VCaP (cell line): ENCODE data around the gene MBD2.

ENCODE experiments used
- H3K27ac ChIP-seq: fragments of 450-650 bp; 2 replicates; pipeline ENCODE4 v1.5.1; 2017
- TF ChIP-seq, protein P1 (sequence below): fragments of 450-650 bp; conservative IDR thresholded peaks from 2 replicates; pipeline ENCODE4 v1.5.1; 2017; ENCODE audit warnings: mild to moderate bottlenecking, moderate library complexity

The MBD2 gene

DNA sequence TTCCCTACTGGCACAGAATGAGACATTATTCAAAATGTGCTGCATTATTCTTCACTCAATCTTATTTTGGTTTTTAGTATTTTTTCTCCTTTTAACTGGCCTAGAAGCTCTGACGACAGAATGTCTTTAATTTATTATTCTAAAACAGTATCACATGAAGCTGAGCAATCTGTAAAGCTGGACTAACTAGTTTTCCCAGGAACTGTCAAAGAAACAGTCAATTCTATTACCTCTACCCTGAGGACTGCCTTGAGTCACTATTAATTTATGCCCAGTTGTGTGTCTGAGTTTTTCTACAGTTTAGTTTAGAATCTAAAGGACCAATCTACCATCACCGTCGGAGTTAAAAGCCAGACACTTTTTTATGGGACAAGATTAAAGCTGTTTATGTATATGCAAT lies 31.6 kb downstream of the MBD2 start:
- peak overlapping the region; percentile 10; the same call in 1 of the 2 replicates for H3K27ac ChIP-seq
- TF ChIP-seq, protein P1, sequence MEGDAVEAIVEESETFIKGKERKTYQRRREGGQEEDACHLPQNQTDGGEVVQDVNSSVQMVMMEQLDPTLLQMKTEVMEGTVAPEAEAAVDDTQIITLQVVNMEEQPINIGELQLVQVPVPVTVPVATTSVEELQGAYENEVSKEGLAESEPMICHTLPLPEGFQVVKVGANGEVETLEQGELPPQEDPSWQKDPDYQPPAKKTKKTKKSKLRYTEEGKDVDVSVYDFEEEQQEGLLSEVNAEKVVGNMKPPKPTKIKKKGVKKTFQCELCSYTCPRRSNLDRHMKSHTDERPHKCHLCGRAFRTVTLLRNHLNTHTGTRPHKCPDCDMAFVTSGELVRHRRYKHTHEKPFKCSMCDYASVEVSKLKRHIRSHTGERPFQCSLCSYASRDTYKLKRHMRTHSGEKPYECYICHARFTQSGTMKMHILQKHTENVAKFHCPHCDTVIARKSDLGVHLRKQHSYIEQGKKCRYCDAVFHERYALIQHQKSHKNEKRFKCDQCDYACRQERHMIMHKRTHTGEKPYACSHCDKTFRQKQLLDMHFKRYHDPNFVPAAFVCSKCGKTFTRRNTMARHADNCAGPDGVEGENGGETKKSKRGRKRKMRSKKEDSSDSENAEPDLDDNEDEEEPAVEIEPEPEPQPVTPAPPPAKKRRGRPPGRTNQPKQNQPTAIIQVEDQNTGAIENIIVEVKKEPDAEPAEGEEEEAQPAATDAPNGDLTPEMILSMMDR, result no peak

DNA sequence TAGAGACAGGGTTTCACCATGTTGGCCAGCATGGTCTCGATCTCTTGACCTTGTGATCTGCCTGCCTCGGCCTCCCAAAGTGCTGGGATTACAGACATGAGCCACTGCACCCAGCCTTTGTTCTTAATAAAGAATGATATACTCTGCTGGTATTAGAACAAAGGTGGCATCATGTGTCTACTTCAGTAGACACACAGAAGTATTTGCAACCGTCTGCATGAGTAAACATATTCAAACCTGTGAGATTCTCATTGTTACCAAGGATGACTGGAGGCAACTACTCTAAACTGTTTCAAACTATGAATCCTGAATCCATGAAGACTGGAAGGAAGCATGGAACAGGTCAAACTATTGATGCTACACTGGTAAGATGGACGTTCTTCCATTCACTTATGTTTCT lies 32.1 kb downstream of the MBD2 start:
- TF ChIP-seq, protein P1, result no peak
- peak overlapping the region; percentile 10; the same call in 1 of the 2 replicates for H3K27ac ChIP-seq

DNA sequence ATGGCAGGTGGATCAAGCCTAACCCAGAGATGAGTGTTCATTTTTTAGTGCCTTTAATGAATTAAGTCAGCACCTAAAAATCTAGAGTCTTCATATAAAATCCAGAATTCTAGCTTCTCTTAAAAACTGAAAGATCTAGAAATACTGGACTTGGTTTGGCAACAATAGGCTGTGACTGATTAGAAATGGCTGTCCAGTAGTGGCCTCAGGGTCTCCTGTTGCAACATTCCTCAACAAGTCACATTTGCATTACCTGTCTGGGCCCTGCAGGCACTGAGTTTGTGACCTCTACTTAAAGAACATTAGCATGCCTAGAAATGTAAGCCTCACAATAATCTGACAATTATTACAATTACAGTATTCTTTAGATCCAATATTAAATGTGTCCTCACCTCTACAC lies 33.1 kb downstream of the MBD2 start:
- no peak overlapping the region for H3K27ac ChIP-seq
- TF ChIP-seq, protein P1, result no peak

DNA sequence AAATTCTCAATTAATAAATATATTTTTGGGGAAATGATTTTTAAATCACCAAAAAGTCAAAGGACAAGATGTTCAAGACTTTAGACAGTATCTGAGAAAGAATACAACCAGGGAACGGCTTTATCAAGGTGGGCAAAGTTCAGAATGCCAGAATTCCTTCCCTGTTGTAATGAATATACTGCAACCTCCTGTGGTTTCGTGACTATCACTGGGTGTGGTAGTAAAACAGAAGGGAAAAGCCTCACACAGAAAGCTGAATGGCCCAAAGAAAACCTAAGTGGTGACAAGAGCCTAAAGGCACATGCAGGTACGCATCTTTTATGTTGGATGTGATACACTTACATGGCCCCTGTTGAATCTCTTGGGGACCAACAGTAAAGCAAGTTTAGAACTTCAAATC lies 37.1 kb downstream of the MBD2 start:
- TF ChIP-seq, protein P1, result no peak
- no peak overlapping the region for H3K27ac ChIP-seq

DNA sequence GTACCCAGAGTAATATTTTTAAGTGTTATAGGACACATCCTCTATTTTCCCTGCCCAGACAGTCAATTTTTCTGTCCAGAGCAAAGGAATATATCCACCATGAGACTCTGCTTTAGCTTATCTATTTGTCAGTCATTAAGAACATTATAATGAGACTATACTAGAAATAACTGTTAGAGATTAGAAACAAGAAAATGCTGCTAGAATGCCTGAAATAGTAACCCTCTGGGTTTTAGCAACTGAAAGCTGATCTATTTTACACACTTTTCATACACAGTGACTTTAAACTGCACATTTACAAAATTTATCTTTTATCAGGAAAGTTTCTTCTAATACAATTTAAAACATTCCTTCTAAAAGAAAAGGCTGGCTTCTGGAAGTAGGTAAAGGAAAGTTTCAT lies 39.6 kb downstream of the MBD2 start:
- TF ChIP-seq, protein P1, result no peak
- no peak overlapping the region for H3K27ac ChIP-seq

DNA sequence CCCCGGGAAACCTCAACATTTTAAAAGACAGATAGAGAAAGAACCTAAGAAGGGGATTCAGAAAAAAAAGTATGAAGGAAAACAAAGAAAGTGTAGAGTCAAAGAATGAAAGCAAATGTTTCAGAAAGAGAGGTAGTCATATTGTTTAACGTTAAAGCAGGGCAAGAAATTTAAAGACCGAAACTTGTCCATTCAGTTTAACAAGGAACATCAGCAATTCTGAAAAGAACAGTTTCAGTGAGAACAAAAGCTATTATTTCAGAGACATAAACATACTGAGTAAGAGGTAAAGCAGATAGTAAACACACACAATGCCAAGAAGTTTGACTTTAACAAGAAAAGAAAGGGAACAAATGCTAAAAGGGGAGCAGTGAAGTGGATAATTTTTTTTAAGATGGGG lies 41.1 kb downstream of the MBD2 start:
- no peak overlapping the region for H3K27ac ChIP-seq

DNA sequence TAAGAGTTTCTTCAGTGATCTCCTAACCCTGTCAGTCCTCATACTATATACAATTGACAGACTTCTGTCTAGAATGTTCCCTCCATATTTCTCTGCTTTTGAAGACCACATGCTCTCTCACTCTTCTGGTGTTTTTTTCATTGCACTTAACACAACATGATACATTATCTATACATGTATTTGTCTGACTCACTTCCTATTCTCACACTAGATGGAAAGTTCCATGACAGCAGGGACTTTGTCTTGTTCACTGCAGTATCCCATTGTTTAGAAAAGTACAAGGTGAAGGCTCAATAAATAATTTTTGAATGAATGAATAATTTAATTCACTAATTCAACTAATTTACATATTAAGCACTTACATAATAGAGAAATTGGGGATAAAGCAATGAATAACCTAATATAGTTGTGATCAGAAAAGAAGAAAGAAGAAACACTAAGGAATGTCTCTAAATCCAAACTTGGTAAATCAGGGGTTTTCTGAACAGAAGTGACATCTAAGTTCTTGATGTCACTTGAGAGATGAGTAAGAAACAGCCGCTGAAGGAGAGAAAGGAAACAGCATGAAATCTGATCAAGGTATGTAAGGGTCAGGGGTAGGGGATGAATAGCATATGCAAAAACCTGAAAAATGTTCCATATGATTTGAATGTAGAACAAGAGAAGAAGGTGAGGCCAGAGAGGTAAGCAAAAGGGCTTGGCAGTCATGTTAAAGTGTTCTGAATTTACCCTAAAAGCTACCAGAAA lies 42.4 kb downstream of the MBD2 start:
- no peak overlapping the region for H3K27ac ChIP-seq

More for the DNA sequence above, 41.1 kb downstream of the MBD2 start:
- TF ChIP-seq, protein P1, result no peak

More for the DNA sequence above, 42.4 kb downstream of the MBD2 start:
- TF ChIP-seq, protein P1, result no peak
